GM23338 (cell line): ENCODE data around the gene PLS1.

Experiments used
- CREB1 ChIP-seq: fragments of 250-450 bp; sonication (Bioruptor Pico); IDR thresholded peaks from 2 replicates; pipeline ENCODE4 v1.5.0; 2020; ENCODE audit warnings: low read depth, mild to moderate bottlenecking, moderate library complexity
- CTCF ChIP-seq, 2 experiments: fragments of 200-600 bp in 1 of 2; sonication (generic) in 1 of 2; conservative IDR thresholded peaks; 2 replicates each; pipeline versions ENCODE4 v1.5.1 to v1.6.1; 2016 to 2017; ENCODE audit warnings: antibody characterized with exemption in 2 of 2, low read depth in 2 of 2, mild to moderate bottlenecking in 2 of 2, moderate library complexity in 1 of 2
- ETS1 ChIP-seq: IDR thresholded peaks from 2 replicates; pipeline ENCODE4 v1.6.1; 2016; ENCODE audit warnings: antibody characterized with exemption
- EZH2 ChIP-seq: fragments of 200-600 bp; sonication (generic); IDR thresholded peaks from one replicate; pipeline ENCODE4 v1.8.0; 2017; ENCODE audit warnings: antibody characterized with exemption, mild to moderate bottlenecking, low read depth; ENCODE audit not compliant: unreplicated experiment
- EZH2phosphoT487 ChIP-seq: fragments of 200-600 bp; sonication (generic); IDR thresholded peaks from one replicate; pipeline ENCODE4 v1.8.1; 2018; ENCODE audit warnings: antibody characterized with exemption; ENCODE audit not compliant: unreplicated experiment
- JUNB ChIP-seq: IDR thresholded peaks from one replicate; pipeline ENCODE4 v1.6.1; 2016; ENCODE audit warnings: antibody characterized with exemption; ENCODE audit not compliant: unreplicated experiment
- NANOG ChIP-seq: IDR thresholded peaks from 2 replicates; pipeline ENCODE4 v1.6.1; 2016; ENCODE audit warnings: antibody characterized with exemption, borderline replicate concordance
- POLR2AphosphoS5 ChIP-seq: IDR thresholded peaks from 2 replicates; pipeline ENCODE4 v1.6.1; 2016; ENCODE audit warnings: antibody characterized with exemption, low read depth
- STAT1 ChIP-seq: IDR thresholded peaks from one replicate; pipeline ENCODE4 v1.6.1; 2016; ENCODE audit warnings: antibody characterized with exemption; ENCODE audit not compliant: unreplicated experiment
- ZNF114 ChIP-seq: fragments of 250-450 bp; sonication (Bioruptor Pico); IDR thresholded peaks from 2 replicates; pipeline ENCODE4 v1.5.0; 2020; ENCODE audit warnings: mild to moderate bottlenecking, moderate library complexity
- ZNF331 ChIP-seq: fragments of 250-450 bp; sonication (Bioruptor Pico); IDR thresholded peaks from 2 replicates; pipeline ENCODE4 v1.5.0; 2020; ENCODE audit warnings: low read depth, mild to moderate bottlenecking, moderate library complexity
- TF ChIP-seq, protein P1 (sequence below): IDR thresholded peaks from one replicate; pipeline ENCODE4 v1.6.1; 2018; ENCODE audit warnings: antibody characterized with exemption; ENCODE audit not compliant: unreplicated experiment
- TF ChIP-seq, protein P2 (sequence below): fragments of 250-450 bp; sonication (Bioruptor Pico); IDR thresholded peaks from 2 replicates; pipeline ENCODE4 v1.5.0; 2020; ENCODE audit warnings: mild to moderate bottlenecking, moderate library complexity

DNA sequence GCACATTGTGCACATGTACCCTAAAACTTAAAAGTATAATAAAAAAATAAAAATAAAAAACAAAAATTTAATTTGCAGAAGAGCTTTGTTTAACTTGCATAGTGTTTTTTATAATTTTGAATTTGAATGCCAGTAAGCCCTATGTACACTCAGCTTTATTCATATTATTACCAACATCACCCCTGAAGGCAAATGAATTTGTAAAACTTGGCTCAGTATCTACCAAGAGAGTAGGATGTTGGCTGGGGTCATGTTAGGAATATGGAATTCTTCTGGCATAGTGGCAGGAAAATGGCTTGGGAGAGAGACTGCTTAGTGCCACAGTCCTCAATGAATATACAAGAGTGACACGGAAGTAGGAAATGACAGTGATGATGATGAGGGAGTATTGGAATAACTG, 158.3 kb downstream of the PLS1 start:
- TF ChIP-seq CTCF (conservative IDR thresholded peaks at IDR 0.05; ENCODE audit: low read depth in 2 of 2): no peak
- no peak for TF ChIP-seq EZH2phosphoT487
- TF ChIP-seq JUNB: no peak
- TF ChIP-seq, protein P1, sequence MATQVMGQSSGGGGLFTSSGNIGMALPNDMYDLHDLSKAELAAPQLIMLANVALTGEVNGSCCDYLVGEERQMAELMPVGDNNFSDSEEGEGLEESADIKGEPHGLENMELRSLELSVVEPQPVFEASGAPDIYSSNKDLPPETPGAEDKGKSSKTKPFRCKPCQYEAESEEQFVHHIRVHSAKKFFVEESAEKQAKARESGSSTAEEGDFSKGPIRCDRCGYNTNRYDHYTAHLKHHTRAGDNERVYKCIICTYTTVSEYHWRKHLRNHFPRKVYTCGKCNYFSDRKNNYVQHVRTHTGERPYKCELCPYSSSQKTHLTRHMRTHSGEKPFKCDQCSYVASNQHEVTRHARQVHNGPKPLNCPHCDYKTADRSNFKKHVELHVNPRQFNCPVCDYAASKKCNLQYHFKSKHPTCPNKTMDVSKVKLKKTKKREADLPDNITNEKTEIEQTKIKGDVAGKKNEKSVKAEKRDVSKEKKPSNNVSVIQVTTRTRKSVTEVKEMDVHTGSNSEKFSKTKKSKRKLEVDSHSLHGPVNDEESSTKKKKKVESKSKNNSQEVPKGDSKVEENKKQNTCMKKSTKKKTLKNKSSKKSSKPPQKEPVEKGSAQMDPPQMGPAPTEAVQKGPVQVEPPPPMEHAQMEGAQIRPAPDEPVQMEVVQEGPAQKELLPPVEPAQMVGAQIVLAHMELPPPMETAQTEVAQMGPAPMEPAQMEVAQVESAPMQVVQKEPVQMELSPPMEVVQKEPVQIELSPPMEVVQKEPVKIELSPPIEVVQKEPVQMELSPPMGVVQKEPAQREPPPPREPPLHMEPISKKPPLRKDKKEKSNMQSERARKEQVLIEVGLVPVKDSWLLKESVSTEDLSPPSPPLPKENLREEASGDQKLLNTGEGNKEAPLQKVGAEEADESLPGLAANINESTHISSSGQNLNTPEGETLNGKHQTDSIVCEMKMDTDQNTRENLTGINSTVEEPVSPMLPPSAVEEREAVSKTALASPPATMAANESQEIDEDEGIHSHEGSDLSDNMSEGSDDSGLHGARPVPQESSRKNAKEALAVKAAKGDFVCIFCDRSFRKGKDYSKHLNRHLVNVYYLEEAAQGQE: no peak
- TF ChIP-seq EZH2: no peak
- TF ChIP-seq POLR2AphosphoS5: no peak
- TF ChIP-seq ZNF114: no peak
- TF ChIP-seq CREB1: no peak
- TF ChIP-seq ETS1: no peak
- TF ChIP-seq NANOG: no peak
- TF ChIP-seq ZNF331: no peak
- TF ChIP-seq STAT1: no peak
- TF ChIP-seq, protein P2, sequence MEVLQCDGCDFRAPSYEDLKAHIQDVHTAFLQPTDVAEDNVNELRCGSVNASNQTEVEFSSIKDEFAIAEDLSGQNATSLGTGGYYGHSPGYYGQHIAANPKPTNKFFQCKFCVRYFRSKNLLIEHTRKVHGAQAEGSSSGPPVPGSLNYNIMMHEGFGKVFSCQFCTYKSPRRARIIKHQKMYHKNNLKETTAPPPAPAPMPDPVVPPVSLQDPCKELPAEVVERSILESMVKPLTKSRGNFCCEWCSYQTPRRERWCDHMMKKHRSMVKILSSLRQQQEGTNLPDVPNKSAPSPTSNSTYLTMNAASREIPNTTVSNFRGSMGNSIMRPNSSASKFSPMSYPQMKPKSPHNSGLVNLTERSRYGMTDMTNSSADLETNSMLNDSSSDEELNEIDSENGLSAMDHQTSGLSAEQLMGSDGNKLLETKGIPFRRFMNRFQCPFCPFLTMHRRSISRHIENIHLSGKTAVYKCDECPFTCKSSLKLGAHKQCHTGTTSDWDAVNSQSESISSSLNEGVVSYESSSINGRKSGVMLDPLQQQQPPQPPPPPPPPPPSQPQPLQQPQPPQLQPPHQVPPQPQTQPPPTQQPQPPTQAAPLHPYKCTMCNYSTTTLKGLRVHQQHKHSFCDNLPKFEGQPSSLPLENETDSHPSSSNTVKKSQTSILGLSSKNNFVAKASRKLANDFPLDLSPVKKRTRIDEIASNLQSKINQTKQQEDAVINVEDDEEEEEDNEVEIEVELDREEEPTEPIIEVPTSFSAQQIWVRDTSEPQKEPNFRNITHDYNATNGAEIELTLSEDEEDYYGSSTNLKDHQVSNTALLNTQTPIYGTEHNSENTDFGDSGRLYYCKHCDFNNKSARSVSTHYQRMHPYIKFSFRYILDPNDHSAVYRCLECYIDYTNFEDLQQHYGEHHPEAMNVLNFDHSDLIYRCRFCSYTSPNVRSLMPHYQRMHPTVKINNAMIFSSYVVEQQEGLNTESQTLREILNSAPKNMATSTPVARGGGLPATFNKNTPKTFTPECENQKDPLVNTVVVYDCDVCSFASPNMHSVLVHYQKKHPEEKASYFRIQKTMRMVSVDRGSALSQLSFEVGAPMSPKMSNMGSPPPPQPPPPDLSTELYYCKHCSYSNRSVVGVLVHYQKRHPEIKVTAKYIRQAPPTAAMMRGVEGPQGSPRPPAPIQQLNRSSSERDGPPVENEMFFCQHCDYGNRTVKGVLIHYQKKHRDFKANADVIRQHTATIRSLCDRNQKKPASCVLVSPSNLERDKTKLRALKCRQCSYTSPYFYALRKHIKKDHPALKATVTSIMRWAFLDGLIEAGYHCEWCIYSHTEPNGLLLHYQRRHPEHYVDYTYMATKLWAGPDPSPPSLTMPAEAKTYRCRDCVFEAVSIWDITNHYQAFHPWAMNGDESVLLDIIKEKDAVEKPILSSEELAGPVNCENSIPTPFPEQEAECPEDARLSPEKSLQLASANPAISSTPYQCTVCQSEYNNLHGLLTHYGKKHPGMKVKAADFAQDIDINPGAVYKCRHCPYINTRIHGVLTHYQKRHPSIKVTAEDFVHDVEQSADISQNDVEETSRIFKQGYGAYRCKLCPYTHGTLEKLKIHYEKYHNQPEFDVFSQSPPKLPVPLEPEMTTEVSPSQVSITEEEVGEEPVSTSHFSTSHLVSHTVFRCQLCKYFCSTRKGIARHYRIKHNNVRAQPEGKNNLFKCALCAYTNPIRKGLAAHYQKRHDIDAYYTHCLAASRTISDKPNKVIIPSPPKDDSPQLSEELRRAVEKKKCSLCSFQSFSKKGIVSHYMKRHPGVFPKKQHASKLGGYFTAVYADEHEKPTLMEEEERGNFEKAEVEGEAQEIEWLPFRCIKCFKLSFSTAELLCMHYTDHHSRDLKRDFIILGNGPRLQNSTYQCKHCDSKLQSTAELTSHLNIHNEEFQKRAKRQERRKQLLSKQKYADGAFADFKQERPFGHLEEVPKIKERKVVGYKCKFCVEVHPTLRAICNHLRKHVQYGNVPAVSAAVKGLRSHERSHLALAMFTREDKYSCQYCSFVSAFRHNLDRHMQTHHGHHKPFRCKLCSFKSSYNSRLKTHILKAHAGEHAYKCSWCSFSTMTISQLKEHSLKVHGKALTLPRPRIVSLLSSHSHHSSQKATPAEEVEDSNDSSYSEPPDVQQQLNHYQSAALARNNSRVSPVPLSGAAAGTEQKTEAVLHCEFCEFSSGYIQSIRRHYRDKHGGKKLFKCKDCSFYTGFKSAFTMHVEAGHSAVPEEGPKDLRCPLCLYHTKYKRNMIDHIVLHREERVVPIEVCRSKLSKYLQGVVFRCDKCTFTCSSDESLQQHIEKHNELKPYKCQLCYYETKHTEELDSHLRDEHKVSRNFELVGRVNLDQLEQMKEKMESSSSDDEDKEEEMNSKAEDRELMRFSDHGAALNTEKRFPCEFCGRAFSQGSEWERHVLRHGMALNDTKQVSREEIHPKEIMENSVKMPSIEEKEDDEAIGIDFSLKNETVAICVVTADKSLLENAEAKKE (CRISPR knock-in tag): no peak
